HG03558 (cell line): ENCODE data around the gene AHDC1.
"Not testable (repeated sequence)": the region's sequence is repeated elsewhere in the genome, so short reads cannot be mapped to it uniquely, and the experiment has no call there.

Experiments
- ATAC-seq: cut with Tn5 transposase; IDR thresholded peaks from one replicate; pipeline ENCODE4 v1.9.1; 2021; ENCODE audit warnings: moderate number of reproducible peaks; ENCODE audit not compliant: unreplicated experiment; ENCODE audit errors: extremely low read depth

AHDC1 gene

DNA sequence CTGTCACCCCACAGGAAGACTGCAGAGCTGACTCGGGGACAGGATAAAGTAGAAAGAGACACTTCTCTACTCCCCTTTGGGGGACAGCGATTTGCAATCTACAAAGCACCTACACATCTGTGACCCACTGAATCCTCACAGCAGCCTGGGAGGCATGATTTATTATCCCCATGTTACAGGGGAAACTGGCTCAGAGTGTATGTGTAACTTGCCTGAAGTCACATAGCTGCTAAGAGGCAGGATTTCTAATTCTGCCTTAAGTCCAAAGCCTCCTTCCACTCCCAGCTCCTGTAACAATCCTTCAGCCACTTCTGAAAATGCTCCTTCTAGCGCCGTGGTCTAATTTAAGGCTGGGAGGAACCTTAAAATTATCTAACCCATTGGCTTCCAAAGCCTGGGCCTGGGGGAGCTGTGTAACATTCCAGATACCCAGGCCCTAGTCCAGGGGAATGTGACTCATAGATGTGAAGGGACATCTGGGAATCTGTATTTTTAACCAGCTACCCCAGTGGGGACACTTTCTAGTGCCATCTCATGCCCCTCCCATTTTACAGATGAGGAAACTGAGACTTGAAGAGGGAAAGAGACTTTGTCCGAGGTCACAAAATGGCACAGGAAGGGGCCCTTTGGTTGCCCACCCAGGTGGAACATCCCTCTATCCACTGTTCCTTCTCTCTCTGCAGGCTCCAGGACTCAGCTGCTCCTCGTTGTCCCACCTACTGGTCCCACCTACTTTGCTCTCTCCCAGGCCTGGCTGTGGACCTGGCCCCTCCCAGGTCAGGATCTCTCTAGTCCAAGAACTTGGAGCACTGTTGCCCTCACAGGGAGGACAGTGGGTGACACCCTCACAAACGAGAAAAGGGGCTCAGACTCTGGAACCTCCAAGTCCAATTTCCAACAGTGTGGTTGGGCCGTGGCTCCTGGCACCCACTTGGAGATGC is 48.9 kb downstream of the AHDC1 start:
- ATAC-seq = no peak

DNA sequence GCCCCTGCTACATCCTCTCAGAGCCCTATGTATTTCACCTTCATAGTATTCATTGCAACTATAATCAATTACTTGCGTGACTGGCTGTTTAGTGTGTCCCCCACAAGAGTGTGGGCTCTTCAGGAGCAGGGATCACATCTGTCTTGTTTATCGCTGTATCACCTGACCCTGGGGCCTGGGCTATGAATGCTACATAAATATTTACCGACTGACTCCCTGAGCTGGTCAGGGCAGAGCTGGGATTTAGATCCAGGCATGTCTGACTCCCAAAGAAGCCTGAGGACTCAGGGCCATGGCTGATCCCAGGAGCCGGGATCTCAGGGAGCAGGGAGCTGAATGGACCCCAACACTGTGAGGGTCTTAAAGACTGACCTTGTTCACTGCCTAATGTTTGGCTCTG is 49.7 kb downstream of the AHDC1 start:
- no peak for ATAC-seq

DNA sequence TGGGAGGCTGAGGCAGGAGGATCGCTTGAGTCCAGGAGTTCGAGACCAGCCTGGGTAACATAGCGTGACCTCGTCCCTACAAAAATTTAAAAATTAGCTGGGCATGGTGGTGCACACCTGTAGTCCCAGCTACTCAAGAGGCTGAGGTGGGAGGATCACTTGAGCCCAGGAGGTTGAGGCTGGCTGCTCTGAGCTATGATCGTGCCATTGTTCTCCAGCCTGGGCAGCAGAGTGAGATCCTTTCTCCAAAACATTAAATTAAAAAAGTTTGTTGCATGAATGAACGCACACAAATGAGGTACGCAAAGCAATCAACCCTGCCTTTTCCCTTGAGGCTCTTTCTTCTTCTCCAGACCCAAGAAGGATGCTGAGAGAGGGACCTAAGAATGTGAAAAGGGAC is 50.1 kb downstream of the AHDC1 start:
- not testable (repeated sequence) for ATAC-seq

DNA sequence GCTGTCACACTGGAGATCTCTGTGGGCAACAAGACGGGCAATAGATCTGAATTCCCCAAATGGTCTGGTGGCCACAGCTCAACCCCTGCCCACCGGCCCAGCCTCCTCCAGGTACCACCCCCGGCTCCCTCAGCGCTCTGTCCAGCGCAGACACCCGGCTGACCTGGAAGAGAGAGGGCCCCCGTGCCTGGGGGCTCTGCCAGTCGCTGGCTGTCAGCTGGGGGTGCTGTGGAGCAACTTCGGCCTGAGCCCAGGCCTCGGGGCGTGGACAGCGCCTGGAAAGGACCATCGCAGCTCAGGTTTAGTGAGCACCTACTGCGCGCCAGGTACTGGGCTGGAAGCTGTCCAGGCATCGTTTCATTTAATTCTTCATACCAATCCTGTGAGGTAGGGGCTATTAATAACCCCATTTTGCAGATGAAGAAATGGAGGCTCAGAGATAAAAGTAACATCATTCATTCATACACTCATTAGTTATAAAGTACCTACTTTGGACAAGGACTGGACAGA is 51.0 kb downstream of the AHDC1 start:
- ATAC-seq = no peak

DNA sequence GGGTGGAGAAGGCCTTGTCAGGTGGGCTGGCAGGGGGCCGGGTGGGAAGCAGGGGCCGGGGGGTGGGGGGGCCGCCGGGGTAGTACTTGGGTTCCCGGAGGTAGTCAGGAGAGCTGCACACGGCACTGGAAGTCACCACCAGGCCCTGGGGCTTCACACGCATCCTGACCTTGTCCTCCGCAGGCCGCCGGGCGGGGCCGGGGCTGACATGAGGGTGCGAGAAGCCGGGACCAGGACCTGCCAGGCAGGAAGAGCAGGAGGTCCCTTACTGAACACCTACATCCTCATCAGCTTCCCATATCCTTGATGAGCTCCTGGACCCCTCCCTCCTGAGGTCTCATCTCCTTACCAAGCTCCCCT is 52.0 kb downstream of the AHDC1 start:
- no peak for ATAC-seq

DNA sequence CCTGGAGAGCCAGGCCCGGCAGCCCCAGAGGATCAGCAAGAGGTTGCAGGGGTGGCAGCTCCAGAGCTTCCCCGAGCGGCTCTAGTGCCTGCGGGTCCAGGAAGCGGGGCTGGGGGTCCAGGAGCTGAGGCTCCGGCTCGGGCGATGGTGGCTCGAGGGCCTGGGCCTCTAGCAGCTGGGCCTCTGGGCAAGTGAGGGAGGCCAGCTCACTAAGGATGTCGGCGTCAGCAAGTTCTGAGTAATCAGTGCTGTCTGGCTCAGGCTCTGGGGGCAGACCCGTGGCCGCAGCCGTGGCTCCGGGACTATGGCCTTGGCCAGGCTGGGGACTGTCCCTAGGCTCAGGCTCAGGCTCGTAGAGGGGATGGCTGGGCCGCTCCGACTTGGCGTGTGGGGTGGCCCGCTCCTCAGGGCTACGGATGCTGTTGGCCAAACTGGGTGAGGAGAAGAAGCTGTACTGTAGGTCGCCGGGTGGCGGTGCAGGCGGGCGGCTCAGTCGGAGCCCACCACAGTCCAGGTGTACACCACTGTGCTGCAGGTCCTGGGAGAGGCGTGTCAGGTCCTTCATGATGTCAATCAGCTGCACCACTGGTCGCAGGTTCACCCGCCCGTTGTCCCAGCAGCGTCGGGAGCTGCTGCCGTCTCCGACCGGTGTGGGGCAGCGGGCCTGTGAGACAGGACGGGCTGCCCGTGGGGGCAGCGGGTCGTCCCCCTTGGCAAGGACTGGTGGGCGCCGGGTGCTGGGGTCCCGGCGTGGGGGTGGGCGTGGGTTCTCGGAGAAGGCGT is 52.6 kb downstream of the AHDC1 start:
- ATAC-seq = no peak

DNA sequence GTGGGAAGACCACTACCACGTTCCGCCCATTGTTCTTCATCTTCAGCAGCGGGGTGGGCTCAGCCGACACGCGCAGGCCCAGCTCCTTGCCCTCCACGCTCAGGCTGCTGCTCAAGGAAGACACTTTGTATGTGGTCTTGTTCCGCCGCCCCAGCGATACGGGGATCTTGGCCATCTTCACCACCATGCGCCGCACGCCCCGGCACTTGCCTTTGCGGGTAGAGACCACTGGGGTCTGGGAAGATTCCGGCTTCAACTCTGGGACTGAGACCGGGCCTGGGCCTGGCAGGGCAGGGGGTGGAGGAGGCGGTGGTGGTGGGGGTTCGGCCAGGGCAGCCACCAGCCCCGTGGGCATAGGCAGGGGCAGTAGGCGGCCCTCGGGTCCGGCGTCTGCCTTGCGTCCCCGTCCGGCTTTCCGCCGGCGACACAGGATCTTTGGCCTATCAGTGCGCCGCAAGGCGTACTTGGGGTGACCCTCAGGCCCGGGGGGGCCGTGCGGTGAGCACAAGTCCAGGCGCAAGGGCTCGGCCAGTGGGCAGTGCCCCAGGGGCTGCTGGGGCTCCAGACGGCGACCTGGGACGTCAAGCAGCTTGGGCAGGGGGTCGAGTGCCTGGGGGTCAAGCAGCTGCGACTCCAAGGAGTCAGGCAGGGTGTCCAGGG is 53.3 kb downstream of the AHDC1 start:
- ATAC-seq = no peak

DNA sequence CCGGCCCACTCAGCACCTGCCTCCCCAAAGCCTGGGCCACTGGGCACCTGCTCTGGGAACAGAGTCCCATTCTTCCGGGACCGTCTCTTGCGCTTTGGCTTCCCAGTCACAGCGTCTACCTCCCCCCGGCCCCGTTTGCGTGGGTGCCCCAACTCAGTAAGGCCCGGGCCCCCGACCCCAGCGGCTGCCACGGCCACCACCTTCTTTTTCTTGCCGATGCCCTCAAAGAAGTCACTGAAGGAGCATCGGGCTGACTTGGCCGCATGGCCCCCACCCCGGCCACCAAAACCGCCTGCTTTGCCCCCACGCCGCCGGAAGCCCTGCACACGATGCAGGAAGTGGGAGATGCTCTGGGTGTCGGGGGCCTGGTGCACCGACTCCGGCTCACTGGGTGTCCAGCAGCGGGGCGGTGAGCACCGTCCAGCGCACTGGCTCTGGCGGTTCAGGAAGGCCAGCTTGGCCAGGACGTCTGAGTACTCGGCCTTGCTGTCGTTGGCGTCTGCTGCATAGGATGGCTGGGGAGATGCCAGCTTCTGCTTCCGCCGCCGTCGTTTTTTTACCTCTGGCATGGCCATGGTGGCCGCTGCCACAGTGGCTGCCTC is 54.0 kb downstream of the AHDC1 start:
- no peak for ATAC-seq

DNA sequence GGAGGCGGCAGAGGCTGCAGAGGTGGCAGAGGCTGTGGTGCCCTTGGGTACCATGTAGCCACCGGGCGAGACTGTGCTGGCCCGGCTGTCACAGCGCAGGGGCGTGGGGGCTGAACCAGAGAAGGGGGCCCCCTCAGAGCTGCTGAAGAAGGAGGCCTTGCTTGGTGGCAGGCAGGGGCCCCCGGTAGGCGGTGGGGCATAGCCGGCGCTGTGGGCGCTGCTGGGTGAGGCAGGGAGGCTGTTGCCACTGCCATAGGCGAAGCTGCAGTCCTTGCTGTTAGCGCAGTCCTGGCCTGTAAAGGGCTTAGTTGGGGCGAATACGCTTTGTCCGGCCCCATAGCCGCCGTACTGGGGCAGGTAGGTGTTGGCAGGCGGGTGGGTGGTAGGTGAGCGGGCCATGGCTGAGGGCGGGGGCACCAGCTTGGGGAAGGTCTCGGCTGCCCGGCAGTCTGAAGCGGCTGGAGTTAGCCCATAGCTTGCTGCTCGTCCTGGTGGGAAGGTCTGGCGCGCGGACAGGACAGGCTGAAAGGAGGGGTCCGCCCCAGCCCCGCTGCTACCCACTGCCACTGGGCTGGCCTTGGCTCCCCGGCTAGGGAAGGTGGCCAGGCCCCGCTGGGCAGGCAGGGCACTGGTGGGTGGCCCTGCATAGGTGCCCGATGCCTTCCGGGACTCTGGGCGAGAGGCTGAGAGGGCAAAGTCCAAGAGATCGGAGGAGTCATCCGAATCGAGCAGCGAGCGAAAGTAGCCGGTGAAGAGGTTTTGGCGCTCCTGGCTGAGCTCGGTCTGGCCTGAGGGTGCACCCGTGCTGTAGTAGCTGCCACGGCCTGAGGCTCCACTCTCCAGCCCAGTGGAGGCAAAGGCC is 54.9 kb downstream of the AHDC1 start:
- no peak for ATAC-seq

DNA sequence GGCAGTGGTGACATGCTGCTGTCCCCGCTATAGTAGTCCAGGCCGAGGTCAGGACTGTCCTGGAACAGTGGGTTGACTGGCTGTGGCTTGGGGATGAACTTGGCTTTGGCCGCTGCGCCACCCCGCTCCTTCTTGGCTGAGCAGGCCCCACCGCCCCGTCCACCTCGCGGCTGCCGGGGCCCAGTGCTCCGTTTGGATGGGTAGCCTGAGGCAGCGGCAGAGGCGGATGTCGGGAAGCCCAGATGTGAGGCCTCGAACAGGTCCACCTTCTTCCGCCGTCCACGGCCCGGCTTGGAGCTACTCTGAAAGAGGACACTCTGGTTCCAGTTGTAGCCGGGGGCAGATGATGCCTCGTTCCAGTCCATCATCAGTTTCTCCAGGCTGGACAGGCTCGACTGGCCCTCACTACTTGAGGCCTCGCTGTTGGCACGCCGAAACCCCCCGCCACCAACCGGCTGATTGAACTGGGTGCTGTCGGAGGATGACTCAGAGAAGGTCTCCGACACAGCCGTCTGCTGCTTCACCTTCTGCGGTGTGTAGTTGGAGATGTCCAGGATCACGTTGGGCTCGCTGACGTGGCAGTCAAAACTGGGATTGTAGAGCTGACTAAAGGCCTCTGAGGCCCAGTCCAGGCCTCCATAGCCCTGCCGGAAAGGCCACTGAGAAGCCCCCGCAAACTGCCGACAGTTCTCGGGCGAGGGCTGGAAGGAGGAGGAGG is 55.6 kb downstream of the AHDC1 start:
- ATAC-seq = no peak

DNA sequence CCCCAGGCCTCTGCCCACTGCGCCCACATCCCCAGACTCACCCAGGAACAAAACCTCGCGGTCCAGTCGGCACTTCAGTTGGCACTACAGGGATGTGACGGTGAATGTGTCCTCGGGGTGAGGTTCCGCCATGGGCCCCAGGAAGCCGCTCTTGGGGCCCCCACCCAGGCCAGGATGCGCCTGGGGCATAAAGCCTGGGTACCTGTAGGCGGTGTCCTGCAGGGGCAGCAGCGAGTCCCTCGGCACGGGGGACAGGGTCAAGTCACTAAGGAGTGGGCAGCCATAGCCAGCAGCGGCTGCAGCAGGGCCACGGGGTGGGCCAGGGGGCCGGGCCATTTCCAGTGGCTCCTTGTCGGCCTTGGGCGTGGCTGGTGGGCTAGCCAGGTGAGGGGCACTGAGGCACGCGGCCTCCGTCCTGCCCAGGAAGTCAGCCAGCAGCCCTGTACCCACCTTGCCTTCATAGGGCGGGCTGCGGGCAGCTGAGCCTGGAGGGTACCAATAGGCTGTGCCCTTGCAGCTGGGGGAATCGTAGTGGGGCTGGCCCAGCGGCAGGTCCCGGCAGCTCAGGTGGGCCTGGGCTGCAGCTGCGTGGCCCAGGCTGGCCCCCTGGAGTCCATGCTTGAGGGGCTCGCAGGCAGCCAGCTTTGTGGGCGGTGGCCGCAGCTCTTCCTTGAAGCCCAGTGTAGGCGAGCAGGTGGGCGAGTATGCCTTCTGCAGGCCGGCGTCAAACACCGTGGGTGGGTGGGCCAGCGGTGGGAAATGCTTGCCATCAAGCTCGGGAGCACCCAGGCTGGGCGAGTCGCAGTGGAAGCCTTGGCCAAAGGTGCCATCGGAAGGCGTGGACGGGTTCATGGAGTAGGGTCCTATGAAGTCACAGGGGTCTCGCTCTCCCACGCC is 56.5 kb downstream of the AHDC1 start:
- no peak for ATAC-seq

DNA sequence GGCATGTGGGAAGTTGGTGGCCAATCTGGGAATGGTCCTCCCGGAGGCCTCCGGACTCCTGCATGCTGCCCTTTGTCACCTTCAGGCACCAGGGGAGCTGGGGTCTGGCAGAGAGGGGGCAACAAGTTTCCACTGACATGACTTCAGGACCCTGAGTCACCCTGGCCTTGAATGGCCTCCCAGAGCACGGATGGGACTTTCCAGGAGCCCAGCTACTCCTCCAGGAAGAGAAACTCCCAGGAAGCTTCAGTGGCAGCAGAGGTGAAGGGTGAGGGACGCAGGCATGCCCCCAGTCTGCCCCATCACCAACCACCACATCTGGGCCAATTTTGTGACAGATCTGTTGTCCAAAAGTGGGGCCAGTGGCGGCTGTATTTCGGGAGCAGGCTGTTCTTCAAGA is 58.1 kb downstream of the AHDC1 start:
- no peak for ATAC-seq

DNA sequence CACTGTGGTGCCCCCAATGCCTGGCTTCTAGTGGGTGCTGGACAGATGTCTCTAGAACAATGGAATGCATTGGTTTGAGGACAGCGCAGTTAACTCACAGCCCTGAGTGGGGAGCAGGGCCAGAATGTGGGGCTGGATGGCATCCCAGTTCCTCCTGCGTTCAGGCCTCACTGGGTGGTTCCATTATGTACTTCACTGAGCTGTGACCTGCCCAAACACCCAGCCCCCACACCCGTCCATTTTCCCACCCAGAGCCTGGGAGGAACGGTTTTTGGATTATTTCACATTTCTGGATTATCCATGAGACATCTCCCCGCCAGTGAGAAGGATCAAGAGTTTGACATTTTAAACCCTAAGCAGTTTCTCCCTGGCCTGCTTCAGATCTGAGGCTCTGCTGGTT is 58.7 kb downstream of the AHDC1 start:
- ATAC-seq = no peak

DNA sequence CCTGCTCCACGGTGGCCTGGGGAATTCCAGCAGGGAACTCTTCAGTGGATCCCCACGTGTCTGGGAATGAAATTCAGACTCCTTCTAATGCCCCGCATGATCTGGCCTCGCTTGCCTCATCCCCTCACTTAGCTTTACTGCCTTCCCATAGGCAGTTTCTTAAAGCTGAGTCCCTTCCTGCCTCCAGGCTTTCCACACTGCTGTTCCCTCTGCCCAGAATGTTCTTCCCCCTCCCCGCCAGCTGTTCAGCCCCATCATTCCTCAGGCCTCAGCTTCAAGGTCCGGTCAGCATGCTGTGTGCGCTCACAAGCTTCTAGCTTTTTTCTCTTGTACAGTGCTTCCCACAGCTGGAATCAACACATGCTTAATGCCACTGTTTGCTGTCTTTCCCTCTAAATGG is 59.1 kb downstream of the AHDC1 start:
- ATAC-seq = no peak

DNA sequence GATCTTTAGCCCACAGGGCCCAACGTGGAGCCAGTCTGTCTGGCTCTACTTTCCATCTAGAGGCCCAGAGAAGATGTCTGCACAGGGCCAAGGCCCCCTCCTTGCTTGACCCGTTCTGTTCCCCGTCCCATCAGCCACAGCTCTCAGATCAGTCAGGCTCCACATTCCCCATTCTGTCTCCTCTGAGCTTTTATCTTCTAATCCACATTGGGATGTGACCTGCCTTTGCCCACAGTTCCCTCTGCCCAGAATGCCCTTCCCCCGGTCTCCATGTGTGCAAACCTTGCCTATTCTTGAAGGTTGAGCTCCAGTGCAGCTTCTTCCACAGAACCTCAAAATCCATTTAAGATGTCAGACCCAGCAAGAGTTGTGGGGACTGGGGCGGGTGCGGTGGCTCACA is 60.7 kb downstream of the AHDC1 start:
- ATAC-seq = no peak

DNA sequence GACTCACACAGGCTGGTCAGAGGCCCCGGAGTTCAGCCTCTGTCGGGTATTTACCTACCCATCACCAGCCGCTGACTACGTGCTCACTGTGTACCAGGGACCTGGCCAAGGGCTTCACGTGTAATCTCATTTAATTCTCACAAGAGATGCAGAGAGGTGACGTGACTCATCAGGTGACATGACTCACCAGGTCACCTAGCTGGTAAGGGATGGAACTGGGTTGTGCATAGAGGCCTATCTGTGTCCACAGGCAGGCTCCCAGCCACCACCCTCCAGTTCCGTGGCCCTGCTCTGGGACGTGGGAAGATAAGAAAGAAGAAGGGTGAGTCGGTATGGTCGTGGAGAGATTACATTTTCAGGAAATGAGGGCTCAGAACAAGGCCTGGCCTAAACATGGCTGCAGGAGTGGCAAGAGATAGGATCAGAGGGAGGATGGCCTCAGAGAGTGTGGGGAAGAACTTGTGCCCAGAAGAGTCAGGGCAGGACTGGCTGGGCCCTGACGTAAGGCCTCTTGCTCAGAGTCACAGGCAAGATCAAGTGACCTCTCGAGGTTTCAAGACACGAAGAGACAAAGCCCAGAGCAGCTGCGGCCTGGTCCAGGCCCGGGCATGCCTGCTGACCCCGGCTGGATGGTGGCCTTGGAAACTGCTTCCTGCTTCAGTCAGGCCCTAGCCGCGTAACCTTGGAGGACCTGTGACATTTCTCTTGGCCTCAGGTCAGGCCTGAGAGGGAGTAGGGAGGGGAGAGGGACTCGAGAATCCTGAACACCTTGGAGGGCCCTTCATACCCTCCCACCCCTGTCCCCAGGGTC is 61.3 kb downstream of the AHDC1 start:
- no peak for ATAC-seq
